Germinal center (tissue), 1 donor: ENCODE measurements around the gene ARR3.
A peak's percentile ranks its signal among the peaks of the same experiment; 100 is the strongest.
"Not testable (repeated sequence)": the region's sequence is repeated elsewhere in the genome, so short reads cannot be mapped to it uniquely, and the experiment has no call there.

Experiments used
- DNase-seq: peaks from one replicate; pipeline ENCODE4 v3.0.0; 2012; ENCODE audit warnings: mixed read lengths, low spot score

Gene ARR3

DNA sequence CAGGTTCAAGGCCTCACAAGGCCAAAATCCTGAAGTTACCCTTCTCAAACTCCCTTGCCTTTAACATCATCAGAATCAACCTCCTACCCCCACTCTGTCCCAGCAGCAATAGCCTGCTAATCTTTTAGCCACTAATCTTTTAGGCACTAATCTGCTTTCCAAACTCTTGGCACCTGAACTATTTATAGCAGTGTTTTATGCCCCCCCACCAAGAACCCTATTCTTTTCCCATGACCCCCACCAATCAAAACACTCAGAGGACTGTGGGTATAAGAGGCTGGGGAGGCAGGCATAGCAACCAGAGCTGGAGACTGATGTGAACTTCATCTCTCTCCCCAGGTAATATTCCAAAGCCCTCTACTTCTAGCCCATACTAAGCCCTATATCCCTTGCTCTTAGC lies at the start of gene ARR3:
ARR3 (plus strand) TSS at position 301 of the 400 bp plus-strand sequence. CDS start 1,052 bp downstream, outside the sequence.
- no peak for DNase-seq

GRCh38 chrX:70219938-70220764 lies 48.0 kb upstream of the ARR3 start:
- DNase-seq: no peak

DNA sequence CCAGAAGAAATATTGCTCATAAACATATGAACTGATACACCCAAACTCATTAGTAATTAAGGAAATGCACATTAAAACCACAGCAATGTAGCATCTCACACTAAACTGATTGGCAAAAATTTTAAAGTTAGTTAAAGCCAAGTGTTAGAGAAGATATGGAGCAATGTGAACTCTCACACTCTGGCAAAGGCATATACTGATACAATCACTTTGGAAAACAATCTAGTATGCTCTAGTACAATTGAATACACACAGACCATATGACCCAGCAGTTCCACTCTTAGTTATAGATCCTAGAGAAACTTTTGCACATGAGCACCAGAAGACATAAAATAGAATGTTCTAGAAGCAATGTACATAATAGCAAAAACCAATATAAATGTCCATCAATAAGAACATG lies 42.1 kb upstream of the ARR3 start:
- DNase-seq: no peak

DNA sequence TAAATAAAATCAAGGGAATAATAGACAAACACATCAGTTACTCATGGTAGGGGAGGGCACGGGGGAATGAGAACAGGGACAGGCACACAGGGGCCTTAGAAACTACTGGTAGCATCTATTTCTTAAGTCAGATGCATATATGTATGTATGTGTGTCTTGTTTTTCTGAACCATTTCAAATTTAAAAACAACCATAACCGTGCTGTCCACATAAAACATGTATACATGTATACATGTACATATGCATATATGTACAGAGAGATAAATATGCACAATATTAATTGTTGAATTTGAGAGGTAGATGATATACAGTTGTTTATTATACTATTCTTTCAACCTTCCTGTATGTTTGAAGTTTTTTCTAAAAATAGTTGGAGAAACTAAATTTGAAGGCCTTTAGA lies 41.4 kb upstream of the ARR3 start:
- DNase-seq: no peak

GRCh38 chrX:70231666-70232065 lies 36.5 kb upstream of the ARR3 start:
- no peak for DNase-seq

DNA sequence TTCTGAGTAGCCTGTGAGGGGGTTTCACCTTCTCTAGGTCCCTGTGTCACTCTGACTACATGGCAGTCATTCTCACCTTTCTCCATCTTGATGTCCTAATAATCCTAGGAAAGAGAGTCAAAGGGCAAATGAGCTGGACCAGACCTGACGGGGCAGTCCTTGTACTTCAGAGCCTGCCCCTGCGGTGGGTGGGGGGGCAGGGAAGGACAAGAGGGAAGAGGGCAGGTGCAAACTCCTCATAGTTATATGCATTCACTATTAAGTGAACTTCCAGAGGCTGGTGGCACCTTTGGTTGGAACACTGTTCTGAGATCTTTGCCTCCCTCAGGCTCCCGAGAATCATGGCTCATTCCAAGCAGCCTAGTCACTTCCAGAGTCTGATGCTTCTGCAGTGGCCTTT lies 33.8 kb upstream of the ARR3 start, which contains the start of gene AWAT1:
AWAT1 (plus strand) TSS at position 301 of the 400 bp plus-strand sequence; CDS start at position 342, 41 bp downstream.
- no peak for DNase-seq

GRCh38 chrX:70240751-70241150 lies 27.4 kb upstream of the ARR3 start:
- no peak for DNase-seq

- no peak for DNase-seq
Measured at GRCh38 chrX:70241501-70241900, 26.6 kb upstream of the ARR3 start.

DNA sequence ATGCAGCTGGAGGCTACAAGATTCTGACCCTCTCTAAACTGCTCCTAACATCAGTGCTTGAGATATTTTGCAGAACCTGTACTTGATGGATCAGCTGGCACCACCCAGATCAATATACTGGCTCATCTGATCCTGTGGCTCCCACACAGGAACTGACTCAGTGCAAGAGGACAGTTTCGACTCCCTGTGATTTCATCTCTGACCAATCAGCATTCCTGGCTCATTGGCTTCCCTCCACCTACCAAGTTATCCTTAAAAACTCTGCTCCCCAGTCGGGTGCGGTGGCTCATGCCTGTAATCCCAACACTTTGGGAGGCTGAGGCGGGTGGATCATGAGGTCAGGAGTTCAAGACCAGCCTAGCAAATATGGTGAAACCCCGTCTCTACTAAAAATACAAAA lies 24.5 kb upstream of the ARR3 start:
- not testable (repeated sequence) for DNase-seq

GRCh38 chrX:70244881-70245280 lies 23.3 kb upstream of the ARR3 start:
- no peak for DNase-seq

DNA sequence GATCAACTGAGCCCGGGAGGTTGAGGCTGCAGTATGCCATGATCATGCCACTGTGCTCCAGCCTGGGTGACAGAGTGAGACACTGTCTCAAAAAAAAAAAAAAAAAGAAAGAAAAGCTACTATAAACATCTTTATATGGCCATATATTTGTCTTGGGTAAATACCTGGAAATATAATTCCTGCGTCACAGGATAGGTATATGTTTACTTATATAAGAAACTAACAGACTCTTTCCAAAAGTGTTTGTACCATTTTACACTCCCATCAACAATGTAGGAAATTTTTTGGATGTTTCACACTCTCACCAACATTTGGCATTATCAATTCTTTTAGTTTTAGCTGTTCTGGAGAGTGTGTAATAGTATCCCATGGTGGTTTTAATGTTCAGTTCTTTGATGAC lies 20.9 kb upstream of the ARR3 start:
- no peak for DNase-seq

DNA sequence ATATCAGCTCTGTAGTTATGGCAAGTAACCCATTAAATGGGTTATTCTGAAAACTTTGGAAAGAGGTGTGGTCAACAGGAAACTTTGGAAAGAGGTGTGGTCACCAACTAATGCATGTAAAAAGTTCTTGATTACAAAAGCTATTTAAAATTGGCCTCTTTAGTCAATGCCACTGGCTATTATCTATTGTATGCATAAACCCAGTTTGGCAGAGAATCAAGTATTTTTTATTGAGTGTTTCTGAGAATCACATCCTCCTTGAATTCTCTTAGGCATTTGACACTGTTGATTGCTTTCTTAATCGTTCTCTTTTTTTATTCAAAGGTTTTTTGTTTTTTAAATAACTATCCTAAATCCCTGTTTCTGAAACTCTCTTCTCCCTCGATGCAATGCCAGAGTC lies 15.6 kb upstream of the ARR3 start:
- no peak for DNase-seq

DNA sequence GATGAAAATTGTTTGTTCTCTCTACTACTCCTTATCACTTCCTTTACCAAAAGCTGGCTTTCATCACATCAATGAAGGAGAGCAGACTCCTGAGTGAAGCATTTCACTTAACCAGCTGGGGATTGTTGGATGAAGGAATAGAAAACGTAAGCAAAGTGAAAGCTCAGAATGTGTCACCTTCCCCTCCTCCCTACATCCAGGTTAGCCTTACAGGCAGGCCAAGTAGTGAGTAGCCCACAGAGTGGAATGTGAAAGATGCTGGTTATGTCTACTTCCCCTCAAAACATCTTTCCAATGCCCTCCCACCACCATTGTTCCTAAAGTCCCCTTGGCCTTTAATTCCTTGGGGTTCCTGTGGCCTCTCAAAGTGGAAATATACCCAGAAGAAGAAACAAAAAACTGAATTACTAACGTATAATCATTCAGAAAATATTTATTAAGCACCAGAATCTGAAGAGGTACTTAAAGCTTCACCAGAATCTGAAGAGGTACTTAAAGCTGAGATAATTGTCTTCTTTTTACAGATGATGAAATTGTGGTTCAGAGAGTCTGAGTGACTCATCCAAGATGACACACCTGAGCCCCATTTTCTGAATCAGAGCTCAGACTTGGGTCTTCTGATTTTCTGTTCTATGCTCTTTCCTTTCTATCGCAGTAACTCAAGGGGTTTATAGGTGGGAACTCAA lies 14.6 kb upstream of the ARR3 start:
- no peak for DNase-seq

GRCh38 chrX:70254063-70254400 lies 14.1 kb upstream of the ARR3 start:
- no peak for DNase-seq

DNA sequence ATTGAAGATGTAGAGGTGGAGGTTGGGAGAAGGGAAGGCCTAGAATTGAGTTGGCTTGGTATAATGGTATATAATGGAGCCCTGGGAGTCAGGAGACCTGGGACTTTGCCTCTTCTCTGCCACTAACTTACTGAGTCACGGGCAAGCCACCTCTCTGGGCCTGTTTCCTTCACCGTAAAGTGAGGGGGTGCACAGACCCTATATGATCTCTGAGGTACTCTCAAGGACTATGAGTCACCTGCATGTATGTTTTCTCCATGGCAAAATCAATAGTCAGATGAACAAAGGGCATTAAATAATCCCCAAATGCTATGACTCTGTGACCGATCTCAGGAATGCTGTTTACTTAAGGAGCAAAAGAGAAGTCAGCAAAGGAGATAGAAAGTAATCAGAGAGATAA lies 13.2 kb upstream of the ARR3 start:
- no peak for DNase-seq

- no peak for DNase-seq
Measured at GRCh38 chrX:70255452-70255851, 12.7 kb upstream of the ARR3 start.

DNA sequence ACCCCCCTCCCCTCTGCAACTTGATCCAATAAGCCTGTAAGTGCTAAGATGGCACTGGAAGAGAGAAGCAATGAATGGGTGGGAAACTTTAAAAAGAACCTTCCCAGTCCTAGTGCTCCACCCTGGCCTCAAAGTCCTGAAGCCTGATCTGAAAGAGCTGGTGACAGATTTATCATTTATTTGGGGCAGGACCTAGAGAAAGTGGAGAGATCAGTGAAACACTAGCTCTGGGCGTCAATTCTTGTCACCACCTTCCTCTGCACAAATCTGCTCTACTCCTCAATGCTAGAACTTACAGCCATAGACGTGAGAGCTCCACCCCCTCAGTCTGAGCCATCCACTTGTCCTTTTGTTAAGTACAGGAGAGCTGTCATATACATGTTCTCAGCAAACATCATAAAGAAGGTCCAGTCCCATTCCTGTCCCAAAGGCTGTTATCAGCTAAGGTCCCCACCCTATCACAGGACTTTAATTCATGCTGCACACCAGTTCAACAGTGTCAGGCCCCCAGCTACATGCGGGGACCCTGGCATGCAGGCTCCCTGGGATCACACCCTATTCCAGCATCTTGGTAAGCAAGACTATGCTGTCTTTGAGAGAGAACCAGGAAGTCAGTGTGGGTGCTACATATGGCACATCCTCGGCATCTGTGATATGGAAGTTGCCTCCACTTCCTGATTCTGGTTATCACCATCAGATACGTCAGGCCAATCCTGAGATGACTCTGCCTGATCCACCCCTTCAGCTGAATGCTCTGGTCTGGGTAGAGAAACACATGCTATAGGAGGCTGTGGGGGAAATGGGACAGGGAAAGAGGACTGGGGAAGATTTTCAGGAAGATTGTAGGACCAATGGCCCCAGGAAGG lies 10.5 kb upstream of the ARR3 start:
- DNase-seq: no peak

GRCh38 chrX:70260104-70260503 lies 8.0 kb upstream of the ARR3 start, which contains the start of gene P2RY4:
Gene P2RY4, minus strand, starts transcription at chrX:70260204. Its CDS starts 580 bp downstream, at chrX:70259624.
- no peak for DNase-seq

- DNase-seq: peak; percentile 16
Measured at GRCh38 chrX:70262952-70263567, 5.1 kb upstream of the ARR3 start.

GRCh38 chrX:70264784-70265183 lies 3.4 kb upstream of the ARR3 start:
- DNase-seq: no peak

- not testable (repeated sequence) for DNase-seq
Measured at GRCh38 chrX:70274029-70274428, 5.9 kb downstream of the ARR3 start.

DNA sequence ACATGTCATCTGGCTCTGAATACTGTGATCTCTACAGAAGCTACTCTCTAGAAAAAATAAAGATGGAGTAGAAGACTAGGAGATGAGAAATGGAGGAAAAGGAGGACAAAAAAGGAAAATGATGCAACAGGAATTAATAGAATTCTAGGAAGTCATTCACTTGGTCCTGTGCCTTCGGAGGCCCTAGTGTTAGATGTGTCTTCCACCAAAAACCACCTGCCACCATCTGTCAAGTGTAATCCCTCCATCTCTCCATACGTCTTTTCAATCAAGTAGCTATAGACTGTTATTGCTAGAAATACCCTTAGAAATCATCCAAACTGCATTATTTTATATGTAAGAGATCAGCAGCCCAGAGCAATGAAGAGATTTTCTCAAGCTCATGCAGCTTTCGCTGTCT lies 10.9 kb downstream of the ARR3 start:
- no peak for DNase-seq
